Uterus (tissue), 4 donors: ENCODE results near the gene SNX30. TPM values are rescaled to one million over a fixed set of nuclear protein-coding genes. Genes with fewer than 3 reads are reported as not detected.

Experiments
- DNase-seq, 2 donors: peaks; one replicate each; pipeline ENCODE4 v3.0.0-alpha.2; 2019 to 2020
- H3K27ac ChIP-seq, 2 donors: fragments of 200-600 bp; sonication (generic); 1 replicate in 1 of 2; 2 replicates in 1 of 2; pipeline ENCODE4 v1.5.1; 2016 to 2018
- H3K27me3 ChIP-seq, 2 donors: fragments of 200-600 bp; sonication (generic); one replicate each; pipeline ENCODE4 v1.5.1; 2018 to 2019; ENCODE audit warnings: control low read depth in 1 of 2
- H3K36me3 ChIP-seq, 2 donors: fragments of 200-600 bp; sonication (generic); one replicate each; pipeline ENCODE4 v1.5.1; 2019; ENCODE audit warnings: control low read depth in 1 of 2
- H3K4me1 ChIP-seq, 2 donors: fragments of 200-600 bp; sonication (generic); one replicate each; pipeline ENCODE4 v1.5.1; 2018 to 2019; ENCODE audit warnings: control low read depth in 1 of 2
- H3K4me3 ChIP-seq, 2 donors: fragments of 200-600 bp; sonication (generic); 1 replicate in 1 of 2; 2 replicates in 1 of 2; pipeline ENCODE4 v1.5.1; 2018 to 2019; ENCODE audit warnings: mild to moderate bottlenecking in 1 of 2
- H3K9me3 ChIP-seq, 2 donors: fragments of 200-600 bp; sonication (generic); one replicate each; pipeline ENCODE4 v1.5.1; 2019; ENCODE audit warnings: control low read depth in 1 of 2
- POLR2A ChIP-seq, 2 donors: fragments of 450-650 bp; IDR thresholded peaks; one replicate each; pipeline ENCODE4 v1.6.1; 2016; ENCODE audit warnings: antibody characterized with exemption in 2 of 2, mild to moderate bottlenecking in 1 of 2, moderate library complexity in 1 of 2
- intact Hi-C: fragments of 100-400 bp; cut with DNase I; formaldehyde crosslinking; loops from one replicate; pipeline ENCODE4 v1.15.1; 2023; ENCODE audit warnings: low total_unique reads
- total RNA-seq, 4 donors: library from RNA; depleted of rRNA in 3 of 4; stranded (reverse); fragments of >200 nt in 3 of 4; gene quantifications; one replicate each; pipeline versions ENCODE4 v1.1.0 to v1.2.4, GENCODE V29; 2014 to 2023
- TF ChIP-seq, protein P1 (sequence below), 4 experiments: fragments of 200-600 bp in 2 of 4; fragments of 450-650 bp in 2 of 4; sonication (generic) in 2 of 4; IDR thresholded peaks; one replicate each; pipeline ENCODE4 v1.5.1; 2016 to 2019; ENCODE audit warnings: antibody characterized with exemption in 4 of 4, mild to moderate bottlenecking in 2 of 4, moderate library complexity in 1 of 4
- donor health status: DM: yes; HTN: yes; CAD: no.

SNX30 gene
- total RNA-seq, 4 donors from 2014 or later = 3.1 to 20.3 (median 11.6) TPM

DNA sequence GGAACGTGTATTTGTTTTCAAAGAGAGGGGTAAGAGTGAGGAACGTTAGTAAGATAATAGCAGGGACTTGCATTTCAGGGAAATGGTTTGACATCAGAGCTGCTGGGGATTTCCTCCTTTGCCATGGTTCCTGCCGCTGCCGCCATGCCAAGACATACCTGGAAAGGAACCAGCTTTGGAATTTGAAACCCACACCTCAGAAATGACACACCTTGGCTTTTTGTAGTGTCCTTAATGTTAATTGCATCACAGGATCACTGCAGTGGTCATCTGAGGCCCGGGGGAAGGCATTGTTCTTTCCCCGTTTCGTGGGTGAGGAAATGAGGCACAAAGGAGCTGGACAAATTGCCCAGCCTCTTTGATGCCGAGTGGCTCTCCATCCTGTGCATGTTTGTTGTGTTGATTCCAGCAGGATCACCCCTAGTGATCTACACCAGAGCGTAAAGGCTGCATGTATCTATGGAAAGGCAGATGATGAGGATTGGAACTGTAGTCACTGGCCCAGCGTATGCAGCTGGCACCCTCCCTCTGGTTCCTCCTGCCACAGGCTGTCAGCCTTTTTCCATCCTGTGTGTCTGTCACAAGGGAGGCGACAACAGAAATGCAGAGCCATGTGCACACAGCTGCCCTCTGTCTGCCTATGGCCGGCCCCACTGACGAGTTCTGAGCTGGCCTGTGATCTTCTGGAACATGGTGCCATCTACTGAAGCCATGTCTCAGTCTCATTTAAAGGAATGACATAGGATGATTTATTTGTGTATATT lies 102.4 kb downstream of the SNX30 start:
- Histone ChIP-seq H3K4me3 (no peak overlapping the region), H3K4me1 (no peaks in the 10 kb centered on the region), H3K9me3 (no peaks in the 10 kb centered on the region), H3K27ac (no peak overlapping the region), H3K36me3 (no peaks in the 10 kb centered on the region), H3K27me3 (no peaks in the 10 kb centered on the region)
- intact Hi-C loops = no loop called here
- TF ChIP-seq POLR2A (IDR thresholded peaks at IDR 0.05) = no peak
- TF ChIP-seq, protein P1, sequence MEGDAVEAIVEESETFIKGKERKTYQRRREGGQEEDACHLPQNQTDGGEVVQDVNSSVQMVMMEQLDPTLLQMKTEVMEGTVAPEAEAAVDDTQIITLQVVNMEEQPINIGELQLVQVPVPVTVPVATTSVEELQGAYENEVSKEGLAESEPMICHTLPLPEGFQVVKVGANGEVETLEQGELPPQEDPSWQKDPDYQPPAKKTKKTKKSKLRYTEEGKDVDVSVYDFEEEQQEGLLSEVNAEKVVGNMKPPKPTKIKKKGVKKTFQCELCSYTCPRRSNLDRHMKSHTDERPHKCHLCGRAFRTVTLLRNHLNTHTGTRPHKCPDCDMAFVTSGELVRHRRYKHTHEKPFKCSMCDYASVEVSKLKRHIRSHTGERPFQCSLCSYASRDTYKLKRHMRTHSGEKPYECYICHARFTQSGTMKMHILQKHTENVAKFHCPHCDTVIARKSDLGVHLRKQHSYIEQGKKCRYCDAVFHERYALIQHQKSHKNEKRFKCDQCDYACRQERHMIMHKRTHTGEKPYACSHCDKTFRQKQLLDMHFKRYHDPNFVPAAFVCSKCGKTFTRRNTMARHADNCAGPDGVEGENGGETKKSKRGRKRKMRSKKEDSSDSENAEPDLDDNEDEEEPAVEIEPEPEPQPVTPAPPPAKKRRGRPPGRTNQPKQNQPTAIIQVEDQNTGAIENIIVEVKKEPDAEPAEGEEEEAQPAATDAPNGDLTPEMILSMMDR (IDR thresholded peaks at IDR 0.05) = no peak
- no peak for DNase-seq

GRCh38 chr9:112853882-112854585 lies 103.5 kb downstream of the SNX30 start:
- Histone ChIP-seq H3K27me3 (no peaks in the 10 kb centered on the region), H3K9me3 (no peaks in the 10 kb centered on the region), H3K4me1 (no peaks in the 10 kb centered on the region), H3K4me3 (no peak overlapping the region), H3K36me3 (no peaks in the 10 kb centered on the region), H3K27ac (no peak overlapping the region)
- intact Hi-C loops = no loop called here
- TF ChIP-seq, protein P1 (IDR thresholded peaks at IDR 0.05) = no peak
- no peak for TF ChIP-seq POLR2A (IDR thresholded peaks at IDR 0.05)
- no peak for DNase-seq

GRCh38 chr9:112854657-112855056 lies 104.1 kb downstream of the SNX30 start:
- Histone ChIP-seq H3K36me3 (no peaks in the 10 kb centered on the region), H3K27ac (no peak overlapping the region), H3K4me1 (no peaks in the 10 kb centered on the region), H3K9me3 (no peaks in the 10 kb centered on the region), H3K4me3 (no peak overlapping the region), H3K27me3 (no peaks in the 10 kb centered on the region)
- intact Hi-C loops = no loop called here
- no peak for DNase-seq
- TF ChIP-seq POLR2A (IDR thresholded peaks at IDR 0.05) = no peak
- TF ChIP-seq, protein P1 (IDR thresholded peaks at IDR 0.05) = no peak

- no peak for TF ChIP-seq POLR2A (IDR thresholded peaks at IDR 0.05)
- TF ChIP-seq, protein P1 (IDR thresholded peaks at IDR 0.05) = no peak
- no peak overlapping the region for H3K4me3 ChIP-seq
- DNase-seq = no peak
- no peaks in the 10 kb centered on the region for H3K36me3 ChIP-seq
- no peaks in the 10 kb centered on the region for H3K9me3 ChIP-seq
- no peak overlapping the region for H3K27ac ChIP-seq
- H3K27me3 ChIP-seq = no peaks in the 10 kb centered on the region
- intact Hi-C loops = no loop called here
- H3K4me1 ChIP-seq = no peaks in the 10 kb centered on the region
These were observed 105.6 kb downstream of the SNX30 start for GRCh38 chr9:112856200-112856599.

DNA sequence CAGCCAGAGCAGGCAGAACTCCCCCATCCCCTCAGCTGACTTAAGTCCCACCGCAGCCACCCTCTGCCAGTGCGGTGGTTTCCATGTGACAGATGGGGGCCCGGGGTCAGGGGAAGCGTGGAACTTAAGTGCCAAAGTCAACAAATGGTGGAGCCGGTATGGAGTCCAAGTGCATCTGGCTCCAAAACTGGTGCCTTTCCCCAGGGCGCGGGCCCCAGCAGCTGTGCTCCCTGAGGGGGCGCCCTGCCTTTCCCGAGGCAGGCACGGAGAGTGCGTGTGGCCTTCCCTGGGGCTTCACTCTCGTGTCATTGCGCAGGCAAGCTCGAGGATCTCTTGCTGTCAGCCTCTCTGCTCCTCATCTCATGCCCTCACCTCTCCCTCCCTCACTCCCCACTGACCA lies 106.3 kb downstream of the SNX30 start:
- intact Hi-C loops = no loop called here
- Histone ChIP-seq H3K9me3 (no peaks in the 10 kb centered on the region), H3K4me1 (no peaks in the 10 kb centered on the region), H3K36me3 (no peaks in the 10 kb centered on the region), H3K27ac (no peak overlapping the region), H3K27me3 (no peaks in the 10 kb centered on the region), H3K4me3 (no peak overlapping the region)
- DNase-seq = no peak
- TF ChIP-seq POLR2A (IDR thresholded peaks at IDR 0.05) = no peak
- TF ChIP-seq, protein P1 (IDR thresholded peaks at IDR 0.05) = no peak
